DOHH2 (cell line): Measurements from ENCODE around the gene GABRA5.
A peak's percentile ranks its signal among the peaks of the same experiment; 100 is the strongest.

Source experiments
- H3F3A ChIP-seq: fragments of 200-600 bp; sonication (generic), shearing (Covaris generic); 2 replicates; pipeline ENCODE4 v1.6.0; 2016; ENCODE audit warnings: antibody characterized with exemption, mild to moderate bottlenecking; ENCODE audit not compliant: control insufficient read depth, insufficient read depth
- H3K27ac ChIP-seq: fragments of 200-600 bp; sonication (generic); 2 replicates; pipeline ENCODE4 v1.5.1; 2014; ENCODE audit warnings: low read depth, mild to moderate bottlenecking, low read length, moderate library complexity
- H3K27me3 ChIP-seq: fragments of 200-600 bp; sonication (generic); 2 replicates; pipeline ENCODE4 v1.6.1; 2014; ENCODE audit warnings: mild to moderate bottlenecking, low read length, mixed read lengths; ENCODE audit not compliant: control insufficient read depth
- H3K36me3 ChIP-seq: fragments of 200-600 bp; sonication (generic); 2 replicates; pipeline ENCODE4 v1.6.1; 2014; ENCODE audit warnings: mild to moderate bottlenecking, low read length, moderate library complexity, mixed read lengths; ENCODE audit not compliant: control insufficient read depth
- H3K4me1 ChIP-seq: fragments of 200-600 bp; sonication (generic); 2 replicates; pipeline ENCODE4 v1.6.1; 2014; ENCODE audit warnings: mild to moderate bottlenecking, low read length, mixed read lengths; ENCODE audit not compliant: control insufficient read depth
- H3K4me2 ChIP-seq: fragments of 200-600 bp; sonication (generic); 2 replicates; pipeline ENCODE4 v1.6.0; 2014; ENCODE audit warnings: mild to moderate bottlenecking, low read length, moderate library complexity
- H3K4me3 ChIP-seq: fragments of 200-600 bp; sonication (generic); 2 replicates; pipeline ENCODE4 v1.5.1; 2014; ENCODE audit warnings: mild to moderate bottlenecking, low read length, mixed read lengths
- H3K79me2 ChIP-seq: fragments of 200-600 bp; sonication (generic); 2 replicates; pipeline ENCODE4 v1.6.1; 2014; ENCODE audit warnings: mild to moderate bottlenecking, low read length, mixed read lengths; ENCODE audit not compliant: control insufficient read depth
- H3K9me2 ChIP-seq: fragments of 200-600 bp; sonication (generic); replicated peaks from 2 replicates; pipeline ENCODE4 v1.6.1; 2014; ENCODE audit warnings: mild to moderate bottlenecking, low read length, mixed read lengths; ENCODE audit not compliant: control insufficient read depth
- H3K9me3 ChIP-seq: fragments of 200-600 bp; sonication (generic); 2 replicates; pipeline ENCODE4 v1.6.1; 2014; ENCODE audit warnings: antibody characterized with exemption, low read length, mixed read lengths; ENCODE audit not compliant: control insufficient read depth, insufficient read depth
- H4K20me1 ChIP-seq: fragments of 200-600 bp; sonication (generic); 2 replicates; pipeline ENCODE4 v1.6.0; 2014; ENCODE audit warnings: low read depth, mild to moderate bottlenecking, antibody characterized with exemption, low read length, moderate library complexity; ENCODE audit not compliant: control insufficient read depth, insufficient read depth
- CTCF ChIP-seq: fragments of 200-600 bp; sonication (generic); IDR thresholded peaks from one replicate; pipeline ENCODE4 v1.5.1; 2014; ENCODE audit warnings: antibody characterized with exemption, mild to moderate bottlenecking, low read depth, low read length; ENCODE audit not compliant: poor library complexity, severe bottlenecking
- EZH2phosphoT487 ChIP-seq: fragments of 200-600 bp; sonication (generic); IDR thresholded peaks from 2 replicates; pipeline ENCODE4 v1.6.1; 2017; ENCODE audit warnings: borderline replicate concordance, mild to moderate bottlenecking, antibody characterized with exemption, low read length, moderate library complexity, mixed read lengths

The GABRA5 gene

GRCh38 chr15:26864664-26865191, 2.1 kb upstream of the GABRA5 start:
- no peaks in the 10 kb centered on the region for H4K20me1 ChIP-seq
- H3F3A ChIP-seq = no peaks in the 10 kb centered on the region
- H3K4me2 ChIP-seq = no peak overlapping the region
- no peaks in the 10 kb centered on the region for H3K36me3 ChIP-seq
- H3K27ac ChIP-seq = no peak overlapping the region
- H3K9me3 ChIP-seq = peaks cover 5% of the 10 kb centered on the region; the same call in 1 of the 2 replicates
- H3K4me3 ChIP-seq = no peak overlapping the region
- no peaks in the 10 kb centered on the region for H3K4me1 ChIP-seq
- H3K79me2 ChIP-seq = no peaks in the 10 kb centered on the region
- TF ChIP-seq CTCF = peak; percentile 52
- TF ChIP-seq EZH2phosphoT487 = no peak
- no peaks in the 10 kb centered on the region for H3K9me2 ChIP-seq
- no peaks in the 10 kb centered on the region for H3K27me3 ChIP-seq

- H3K36me3 ChIP-seq = no peaks in the 10 kb centered on the region
- H3K79me2 ChIP-seq = no peaks in the 10 kb centered on the region
- H4K20me1 ChIP-seq = no peaks in the 10 kb centered on the region
- no peaks in the 10 kb centered on the region for H3F3A ChIP-seq
- H3K27me3 ChIP-seq = no peaks in the 10 kb centered on the region
- no peaks in the 10 kb centered on the region for H3K9me2 ChIP-seq
- no peaks in the 10 kb centered on the region for H3K4me1 ChIP-seq
- H3K9me3 ChIP-seq = peaks cover 5% of the 10 kb centered on the region; the same call in 1 of the 2 replicates
- no peak overlapping the region for H3K4me2 ChIP-seq
- no peak overlapping the region for H3K4me3 ChIP-seq
- TF ChIP-seq EZH2phosphoT487 (no peak), CTCF (no peak)
- H3K27ac ChIP-seq = no peak overlapping the region
Measured at GRCh38 chr15:26867200-26868007, 542 bp downstream of the GABRA5 start.

GRCh38 chr15:26868029-26868685, 1.3 kb downstream of the GABRA5 start:
- Histone ChIP-seq H3K4me1 (no peaks in the 10 kb centered on the region), H3K36me3 (no peaks in the 10 kb centered on the region), H3K27me3 (no peaks in the 10 kb centered on the region), H3K4me2 (no peak overlapping the region), H3K27ac (no peak overlapping the region), H3K79me2 (no peaks in the 10 kb centered on the region), H3K9me2 (no peaks in the 10 kb centered on the region), H4K20me1 (no peaks in the 10 kb centered on the region), H3K4me3 (no peak overlapping the region), H3K9me3 (peaks cover 5% of the 10 kb centered on the region; the same call in 1 of the 2 replicates), H3F3A (no peaks in the 10 kb centered on the region)
- no peak for TF ChIP-seq CTCF
- TF ChIP-seq EZH2phosphoT487 = no peak
